NCI-H526 (cell line): ENCODE results near the gene GSTO1.
A peak's percentile ranks its signal among the peaks of the same experiment; 100 is the strongest.

Experiments
- DNase-seq, 2 experiments: peaks; one replicate each; lab custom pipeline; 2025; lab: John Stamatoyannopoulos, UW

The GSTO1 gene

GRCh38 chr10:104276192-104276591, 21.5 kb downstream of the GSTO1 start:
- DNase-seq, result no peak

- no peak for DNase-seq
Measured at GRCh38 chr10:104277785-104278184, 23.1 kb downstream of the GSTO1 start.

GRCh38 chr10:104279550-104280259, 25.0 kb downstream of the GSTO1 start:
- no peak for DNase-seq

GRCh38 chr10:104281694-104282093, 27.0 kb downstream of the GSTO1 start:
- no peak for DNase-seq

GRCh38 chr10:104284846-104285245, 30.2 kb downstream of the GSTO1 start:
- DNase-seq, result peak; percentile 65 to 77

GRCh38 chr10:104286939-104287338, 32.2 kb downstream of the GSTO1 start:
- no peak for DNase-seq

- DNase-seq, result no peak
Measured at GRCh38 chr10:104288355-104288754, 33.7 kb downstream of the GSTO1 start.

GRCh38 chr10:104291439-104291951, 36.8 kb downstream of the GSTO1 start:
- peak; percentile 51 to 78 for DNase-seq

- DNase-seq, result no peak
Measured at GRCh38 chr10:104293011-104293410, 38.3 kb downstream of the GSTO1 start.

- DNase-seq, result no peak
Measured at GRCh38 chr10:104293781-104294321, 39.2 kb downstream of the GSTO1 start.

- DNase-seq, result no peak
Measured at GRCh38 chr10:104296687-104297436, 42.2 kb downstream of the GSTO1 start.

GRCh38 chr10:104297697-104298660, 43.3 kb downstream of the GSTO1 start:
- peak in 1 of 2 experiments; percentile 35 for DNase-seq

GRCh38 chr10:104299031-104299904, 44.6 kb downstream of the GSTO1 start:
- DNase-seq, result no peak

GRCh38 chr10:104300002-104300735, 45.5 kb downstream of the GSTO1 start:
- DNase-seq, result no peak

GRCh38 chr10:104300736-104301292, 46.1 kb downstream of the GSTO1 start:
- no peak for DNase-seq

GRCh38 chr10:104301907-104302690, 47.4 kb downstream of the GSTO1 start:
- DNase-seq, result no peak

GRCh38 chr10:104303594-104304355, 49.1 kb downstream of the GSTO1 start:
- no peak for DNase-seq

GRCh38 chr10:104304356-104304745, 49.7 kb downstream of the GSTO1 start:
- no peak for DNase-seq
